GM23248 (cell line): Measurements from ENCODE around the gene SGK1. TPM values are rescaled to one million over a fixed set of nuclear protein-coding genes. Genes with fewer than 3 reads are reported as not detected.
"Not testable (repeated sequence)": the region's sequence is repeated elsewhere in the genome, so short reads cannot be mapped to it uniquely, and the experiment has no call there.

Experiments used
- DNase-seq: peaks from one replicate; pipeline ENCODE4 v3.0.0-alpha.2; 2015
- H2AFZ ChIP-seq: fragments of 200-600 bp; sonication (generic); 2 replicates; pipeline ENCODE4 v1.6.1; 2016; ENCODE audit warnings: antibody characterized with exemption
- H3F3A ChIP-seq: fragments of 200-600 bp; sonication (generic); 2 replicates; pipeline ENCODE4 v1.6.1; 2016; ENCODE audit warnings: mild to moderate bottlenecking, antibody characterized with exemption, mixed run types; ENCODE audit not compliant: insufficient read depth
- H3K27ac ChIP-seq: fragments of 200-600 bp; sonication (generic); 2 replicates; pipeline ENCODE4 v1.5.1; 2016; ENCODE audit warnings: mild to moderate bottlenecking
- H3K27me3 ChIP-seq: fragments of 200-600 bp; sonication (generic); replicated peaks from 2 replicates; pipeline ENCODE4 v1.6.1; 2016; ENCODE audit warnings: mild to moderate bottlenecking; ENCODE audit not compliant: insufficient read depth
- H3K36me3 ChIP-seq: fragments of 200-600 bp; sonication (generic); 2 replicates; pipeline ENCODE4 v1.6.1; 2016; ENCODE audit warnings: low read depth, mild to moderate bottlenecking
- H3K4me1 ChIP-seq: fragments of 200-600 bp; sonication (generic); 2 replicates; pipeline ENCODE4 v1.6.1; 2016; ENCODE audit warnings: mild to moderate bottlenecking; ENCODE audit not compliant: insufficient read depth
- H3K4me2 ChIP-seq: fragments of 200-600 bp; sonication (generic); one replicate; pipeline ENCODE4 v1.6.1; 2016; ENCODE audit warnings: mild to moderate bottlenecking; ENCODE audit not compliant: unreplicated experiment
- H3K4me3 ChIP-seq: fragments of 200-600 bp; sonication (generic); 2 replicates; pipeline ENCODE4 v1.5.1; 2016; ENCODE audit warnings: mild to moderate bottlenecking
- H3K79me2 ChIP-seq: fragments of 200-600 bp; sonication (generic); 2 replicates; pipeline ENCODE4 v1.6.1; 2016; ENCODE audit warnings: mild to moderate bottlenecking; ENCODE audit not compliant: insufficient read depth
- H3K9ac ChIP-seq: fragments of 200-600 bp; sonication (generic); 2 replicates; pipeline ENCODE4 v1.6.1; 2016; ENCODE audit warnings: mild to moderate bottlenecking
- H3K9me2 ChIP-seq: fragments of 200-600 bp; sonication (generic); 2 replicates; pipeline ENCODE4 v1.6.1; 2016; ENCODE audit warnings: mixed run types, mild to moderate bottlenecking, moderate library complexity; ENCODE audit not compliant: insufficient read depth
- H3K9me3 ChIP-seq: fragments of 200-600 bp; sonication (generic); one replicate; pipeline ENCODE4 v1.6.1; 2017; ENCODE audit warnings: low read depth
- H4K20me1 ChIP-seq: fragments of 200-600 bp; sonication (generic); 2 replicates; pipeline ENCODE4 v1.6.0; 2016; ENCODE audit not compliant: insufficient read depth
- EZH2 ChIP-seq: fragments of 200-600 bp; sonication (generic); IDR thresholded peaks from 2 replicates; pipeline ENCODE4 v1.6.1; 2018; ENCODE audit warnings: antibody characterized with exemption, mild to moderate bottlenecking; ENCODE audit not compliant: insufficient read depth, poor library complexity, severe bottlenecking
- EZH2phosphoT487 ChIP-seq: fragments of 200-600 bp; sonication (generic); IDR thresholded peaks from 2 replicates; pipeline ENCODE4 v1.6.1; 2018; ENCODE audit warnings: antibody characterized with exemption, moderate library complexity, mild to moderate bottlenecking, low read depth; ENCODE audit not compliant: insufficient read depth
- WGBS, 2 experiments: methylation state at CpG; one replicate each; pipeline ENCODE4 v1.1.6; 2015 to 2017; ENCODE audit warnings: low lambda C conversion rate in 2 of 2, low coverage in 1 of 2; ENCODE audit errors: missing lambda C conversion rate in 2 of 2; 5-methylcytosine and 5-hydroxymethylcytosine counted together
- in situ Hi-C: fragments of 300-500 bp; cut with MboI; formaldehyde crosslinking; loops from 2 replicates; pipeline ENCODE4 v1.15.0; 2020
- polyA plus RNA-seq: library from polyadenylated mRNA; unstranded; fragments of >200 nt; fragmentation: Nextera tagmentation; extraction: Ambion mirVana; gene quantifications from 2 replicates; pipeline ENCODE4 v1.2.1, GENCODE V29; 2016
- total RNA-seq: library from RNA; depleted of rRNA; stranded (reverse); fragments of >200 nt; shearing (Covaris generic); gene quantifications from 2 replicates; pipeline ENCODE4 v1.2.3, GENCODE V29; 2014

Gene SGK1
- total and polyA plus RNA-seq, 2 experiments from 2014 or later = 134 to 228 TPM

GRCh38 chr6:134256862-134257261 is 61.0 kb downstream of the SGK1 start:
- WGBS, 2 experiments = 96 to 98% methylated on average over 8 of the region's 8 CpGs
- Histone ChIP-seq H3K9me2 (no peaks in the 10 kb centered on the region), H4K20me1 (no peaks in the 10 kb centered on the region), H3K4me3 (no peak overlapping the region), H3K27me3 (no peaks in the 10 kb centered on the region), H3K9me3 (no peaks in the 10 kb centered on the region), H3K27ac (no peak overlapping the region), H2AFZ (no peak overlapping the region), H3K4me1 (0 out of 2 replicates have a peak, but pooled peaks cover 7% of the 10 kb centered on the region), H3F3A (no peaks in the 10 kb centered on the region), H3K4me2 (no peak overlapping the region), H3K36me3 (no peaks in the 10 kb centered on the region), H3K9ac (no peak overlapping the region), H3K79me2 (no peaks in the 10 kb centered on the region)
- TF ChIP-seq EZH2phosphoT487 = no peak
- in situ Hi-C loops = no loop called here
- no peak for DNase-seq

GRCh38 chr6:134255280-134255679 is 62.6 kb downstream of the SGK1 start:
- in situ Hi-C loops, H3K4me3 ChIP-seq, H3K9ac ChIP-seq, H3K79me2 ChIP-seq, DNase-seq, H3K27ac ChIP-seq, H3K27me3 ChIP-seq, H3K4me2 ChIP-seq, H3K36me3 ChIP-seq, H4K20me1 ChIP-seq, H3K9me3 ChIP-seq, H2AFZ ChIP-seq, H3K4me1 ChIP-seq, H3F3A ChIP-seq, H3K9me2 ChIP-seq: not testable (repeated sequence)
- 96 to 97% methylated on average over 2 of the region's 2 CpGs for WGBS, 2 experiments

GRCh38 chr6:134254118-134254517 is 63.8 kb downstream of the SGK1 start:
- H4K20me1 ChIP-seq = no peaks in the 10 kb centered on the region
- TF ChIP-seq EZH2phosphoT487 (no peak), EZH2 (no peak)
- H2AFZ ChIP-seq = peak overlapping the region; percentile 27; the same call in 1 of the 2 replicates
- H3K36me3 ChIP-seq = no peaks in the 10 kb centered on the region
- H3K27ac ChIP-seq = no peak overlapping the region
- H3K4me2 ChIP-seq = peak overlapping the region; percentile 6
- in situ Hi-C loops = no loop called here
- H3F3A ChIP-seq = no peaks in the 10 kb centered on the region
- no peaks in the 10 kb centered on the region for H3K79me2 ChIP-seq
- peaks cover 14% of the 10 kb centered on the region; the same call in 1 of the 2 replicates for H3K4me1 ChIP-seq
- no peak overlapping the region for H3K9ac ChIP-seq
- DNase-seq = no peak
- no peaks in the 10 kb centered on the region for H3K27me3 ChIP-seq
- H3K4me3 ChIP-seq = no peak overlapping the region
- no peaks in the 10 kb centered on the region for H3K9me3 ChIP-seq
- H3K9me2 ChIP-seq = no peaks in the 10 kb centered on the region
- WGBS, 2 experiments = 64 to 67% methylated on average over 4 of the region's 4 CpGs

- Histone ChIP-seq H3K36me3 (no peaks in the 10 kb centered on the region), H3K9me2 (no peaks in the 10 kb centered on the region), H2AFZ (peak overlapping the region; percentile 27; the same call in 1 of the 2 replicates), H3K4me2 (peak overlapping the region; percentile 6), H3K4me3 (no peak overlapping the region), H4K20me1 (no peaks in the 10 kb centered on the region), H3K79me2 (no peaks in the 10 kb centered on the region), H3K27ac (no peak overlapping the region), H3F3A (no peaks in the 10 kb centered on the region), H3K9me3 (no peaks in the 10 kb centered on the region), H3K9ac (no peak overlapping the region), H3K4me1 (peaks cover 14% of the 10 kb centered on the region; the same call in 1 of the 2 replicates), H3K27me3 (no peaks in the 10 kb centered on the region)
- DNase-seq = peak; percentile 83
- WGBS, 2 experiments = 3 to 5% methylated on average over 7 of the region's 7 CpGs
- in situ Hi-C loops = no loop called here
- TF ChIP-seq EZH2phosphoT487 (no peak), EZH2 (no peak)
These were observed 64.2 kb downstream of the SGK1 start for GRCh38 chr6:134253681-134254080.

GRCh38 chr6:134251320-134251719 is 66.6 kb downstream of the SGK1 start:
- in situ Hi-C loops = no loop called here
- peaks cover 14% of the 10 kb centered on the region; the same call in 1 of the 2 replicates for H3K4me1 ChIP-seq
- H3K9ac ChIP-seq = no peak overlapping the region
- H3K9me3 ChIP-seq = no peaks in the 10 kb centered on the region
- no peak overlapping the region for H3K4me3 ChIP-seq
- no peak for DNase-seq
- H2AFZ ChIP-seq = no peak overlapping the region
- no peaks in the 10 kb centered on the region for H3K79me2 ChIP-seq
- H3K27me3 ChIP-seq = no peaks in the 10 kb centered on the region
- no peaks in the 10 kb centered on the region for H3F3A ChIP-seq
- no peak overlapping the region for H3K27ac ChIP-seq
- no peaks in the 10 kb centered on the region for H3K36me3 ChIP-seq
- no peaks in the 10 kb centered on the region for H3K9me2 ChIP-seq
- 53 to 61% methylated on average over 3 of the region's 3 CpGs for WGBS, 2 experiments
- H4K20me1 ChIP-seq = no peaks in the 10 kb centered on the region
- no peak overlapping the region for H3K4me2 ChIP-seq
- TF ChIP-seq EZH2phosphoT487 (no peak), EZH2 (no peak)
